Eye (tissue), 1 donor: ENCODE results near the gene B4GALT5.

Source experiments
- DNase-seq: peaks from one replicate; pipeline ENCODE4 v3.0.0-alpha.2; 2015

B4GALT5 gene

GRCh38 chr20:49599746-49600113 lies 113.9 kb downstream of the B4GALT5 start:
- DNase-seq: no peak

- no peak for DNase-seq
Observed at GRCh38 chr20:49597825-49598395, 115.8 kb downstream of the B4GALT5 start.

DNA sequence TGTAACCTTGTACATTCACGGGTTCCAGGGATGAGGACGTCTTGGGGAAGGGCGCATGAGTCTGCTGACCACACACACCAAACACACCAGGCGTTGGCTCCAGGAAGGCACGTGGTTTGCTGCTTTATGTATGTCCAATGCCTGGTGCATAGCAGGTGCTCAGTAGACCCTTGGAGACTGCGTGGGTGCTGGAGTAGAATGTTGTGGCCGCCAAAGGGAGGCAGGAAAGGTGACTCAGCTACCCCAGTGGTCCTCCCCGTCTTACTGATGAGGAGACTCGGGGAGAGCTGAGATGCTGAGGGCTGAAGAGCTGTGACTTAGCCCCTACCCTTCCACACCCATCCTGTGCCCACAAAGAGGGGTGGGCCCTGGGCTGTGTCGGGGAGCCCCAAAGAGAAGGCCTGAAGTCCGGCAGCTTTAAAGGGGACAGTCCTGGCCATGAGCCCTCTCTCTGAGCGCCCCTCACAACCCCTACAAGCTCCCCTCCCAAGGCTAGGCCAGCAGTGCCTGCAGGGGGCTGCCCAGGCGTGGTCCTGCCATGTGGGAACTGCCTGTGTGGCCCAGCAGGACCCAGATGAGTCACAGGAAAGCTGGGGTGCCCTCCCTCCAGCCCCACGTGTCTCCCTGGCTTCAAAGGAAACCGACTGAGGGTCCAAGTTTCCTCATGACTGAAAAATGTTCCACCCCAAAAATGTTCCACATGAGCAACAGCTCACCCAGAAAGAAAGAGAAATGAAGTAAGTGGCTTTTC lies 117.7 kb downstream of the B4GALT5 start:
- DNase-seq: no peak

DNA sequence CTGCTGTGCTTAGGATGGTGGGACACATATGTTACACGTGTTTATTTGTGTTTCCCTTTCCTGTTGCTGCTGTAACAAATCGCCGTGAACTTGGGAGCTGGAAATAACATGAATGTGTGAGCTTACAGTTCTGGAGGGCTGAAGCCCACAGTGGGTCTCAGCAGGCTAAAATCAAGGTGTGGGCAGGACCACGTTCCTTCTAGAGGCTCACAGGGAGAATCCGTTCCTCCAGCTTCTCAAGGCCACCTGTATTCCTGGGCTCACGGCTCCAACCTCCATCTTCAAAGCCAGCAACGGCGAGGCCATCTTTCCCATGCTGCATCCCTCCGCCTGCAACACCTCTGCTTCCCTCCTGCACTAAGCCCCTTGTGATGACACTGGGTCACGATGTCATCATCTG lies 118.3 kb downstream of the B4GALT5 start:
- no peak for DNase-seq

DNA sequence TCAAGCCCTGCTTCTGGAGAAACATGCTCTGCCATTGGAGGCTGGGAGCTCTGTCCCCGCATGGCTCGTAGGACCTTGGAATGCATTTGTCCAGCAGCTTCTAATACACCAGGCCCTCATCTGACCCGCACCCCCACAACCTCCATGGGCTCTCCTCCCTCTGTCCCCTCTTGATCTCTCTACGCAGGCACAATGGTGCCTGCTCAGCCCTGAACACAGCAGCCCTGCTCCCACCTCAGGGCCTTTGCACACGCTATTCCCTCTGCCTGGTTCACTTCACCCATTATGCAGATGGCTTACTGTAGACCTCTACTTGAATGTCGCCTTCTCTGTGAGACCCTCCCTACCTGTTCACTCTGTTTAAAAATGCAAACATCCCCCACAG lies 118.8 kb downstream of the B4GALT5 start:
- no peak for DNase-seq

GRCh38 chr20:49594143-49594930 lies 119.3 kb downstream of the B4GALT5 start:
- DNase-seq: peak; percentile 54

DNA sequence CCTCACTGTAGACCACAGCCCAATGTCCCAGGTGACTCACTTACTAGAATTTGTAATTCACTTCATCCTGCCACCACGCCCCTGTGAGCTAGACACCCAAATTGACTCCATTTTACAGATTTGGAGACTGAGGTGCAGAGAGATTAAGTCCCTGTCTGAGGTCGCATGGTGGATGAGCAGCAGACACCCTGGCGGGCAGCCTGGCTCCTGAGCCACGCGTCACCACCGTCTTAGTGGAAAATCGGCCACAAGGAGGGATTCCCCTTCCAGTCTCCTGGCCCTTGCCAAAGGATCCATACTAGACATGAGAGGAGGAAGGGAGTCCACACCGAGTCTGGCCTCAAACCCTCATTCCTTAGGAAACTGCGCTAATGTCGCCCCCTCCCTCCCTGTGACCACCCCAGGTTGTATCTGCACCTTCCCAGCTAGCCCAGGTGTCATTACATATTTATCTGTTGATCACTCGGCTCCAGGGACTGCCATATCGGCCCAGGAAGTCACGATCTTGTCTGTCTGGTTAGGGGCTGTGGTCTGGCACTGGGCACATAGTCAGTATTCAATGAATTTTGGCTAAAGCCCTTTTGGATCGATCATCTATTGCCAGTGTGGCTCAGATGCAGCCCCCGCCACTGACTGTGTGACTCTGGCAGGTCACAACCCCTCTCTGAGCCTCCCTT lies 120.1 kb downstream of the B4GALT5 start:
- DNase-seq: no peak

- no peak for DNase-seq
Observed at GRCh38 chr20:49592120-49592519, 121.6 kb downstream of the B4GALT5 start.

DNA sequence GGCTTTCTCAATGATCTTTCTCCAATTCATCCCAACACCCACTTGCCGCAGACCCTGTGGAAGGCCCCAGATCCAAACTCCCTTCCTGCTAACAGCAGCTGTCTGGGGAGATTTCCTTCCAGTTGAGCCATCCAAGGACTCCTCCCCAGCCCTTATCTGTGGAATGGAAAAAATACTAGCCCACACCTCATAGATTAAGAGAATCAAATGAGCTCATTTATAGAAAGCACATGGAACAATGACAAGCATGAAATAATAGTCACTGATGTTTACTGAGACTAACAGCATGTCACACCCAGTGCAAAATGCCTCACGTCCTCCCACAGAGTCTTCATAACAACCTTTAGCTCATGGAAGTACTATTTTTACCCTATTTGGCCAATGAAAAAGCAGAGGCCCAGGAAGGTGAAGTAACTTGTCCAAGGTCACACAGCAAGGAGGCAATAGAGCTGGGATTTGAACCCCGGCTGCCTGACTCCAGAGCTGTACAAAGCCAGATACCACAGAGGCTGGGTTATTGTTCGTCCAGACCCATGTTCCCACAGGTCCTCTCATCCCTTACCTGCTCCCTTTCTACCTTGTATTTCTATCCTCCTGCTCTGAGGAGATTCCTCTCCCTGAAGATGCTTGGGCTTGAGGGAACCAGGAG lies 122.3 kb downstream of the B4GALT5 start:
- DNase-seq: no peak

- DNase-seq: no peak
Observed at GRCh38 chr20:49590163-49591017, 123.3 kb downstream of the B4GALT5 start.

GRCh38 chr20:49589747-49590146 lies 123.9 kb downstream of the B4GALT5 start:
- no peak for DNase-seq

DNA sequence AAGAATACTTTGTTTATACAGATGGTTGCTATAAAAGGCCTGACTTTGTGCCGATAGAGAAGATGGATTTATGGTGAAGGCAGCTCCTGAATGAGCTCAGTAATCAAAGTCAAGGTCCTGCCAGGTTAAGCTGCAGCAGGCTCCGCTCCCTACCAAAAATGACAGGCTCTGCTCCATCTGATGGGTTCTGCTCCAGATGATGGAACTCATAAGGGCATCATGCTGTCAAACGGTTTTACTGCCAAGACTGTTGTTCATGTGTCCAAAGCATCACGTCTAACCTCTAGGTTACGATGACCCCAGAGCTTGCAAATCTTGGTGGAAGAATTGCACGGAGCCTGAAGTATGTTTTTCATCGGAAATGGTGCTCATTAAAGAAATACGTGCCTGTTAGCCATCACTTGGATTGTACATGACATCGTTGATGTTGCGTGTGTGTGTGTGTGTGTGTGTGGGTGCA lies 126.5 kb downstream of the B4GALT5 start:
- DNase-seq: peak; percentile 35

DNA sequence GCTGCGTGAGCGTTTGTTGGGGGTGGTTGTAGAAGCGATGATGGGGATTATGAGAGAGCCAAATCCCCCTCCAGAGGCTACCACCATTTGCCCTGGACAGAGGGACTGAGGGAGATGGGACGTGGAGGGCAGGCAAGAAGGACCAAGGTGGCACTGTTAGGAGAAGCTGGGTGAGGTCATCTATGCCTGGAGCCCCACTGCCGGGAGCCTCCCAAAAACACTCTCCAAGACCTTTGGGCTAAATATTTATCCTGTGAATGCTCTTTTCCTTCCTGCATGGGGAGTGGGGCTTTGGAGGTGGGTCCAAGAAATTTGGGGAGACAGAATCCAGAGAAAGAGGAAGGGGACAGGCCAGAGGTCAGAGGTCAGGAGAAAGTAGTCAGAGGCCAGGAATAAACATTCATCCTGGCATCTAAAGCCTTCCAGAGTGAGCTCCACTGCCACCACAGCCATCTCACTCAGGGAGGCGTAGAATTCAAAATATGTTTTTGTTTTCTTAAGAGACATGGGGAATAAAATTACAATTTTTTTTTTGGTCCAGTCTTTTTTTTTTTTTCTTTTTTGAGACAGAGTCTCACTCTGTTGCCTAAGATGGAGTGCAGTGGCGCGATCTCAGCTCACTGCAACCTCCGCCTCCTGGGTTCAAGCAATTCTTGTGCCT lies 128.0 kb downstream of the B4GALT5 start:
- DNase-seq: no peak

- no peak for DNase-seq
Observed at GRCh38 chr20:49584418-49585382, 129.0 kb downstream of the B4GALT5 start.

GRCh38 chr20:49583669-49584417 lies 129.8 kb downstream of the B4GALT5 start:
- DNase-seq: peak; percentile 46

DNA sequence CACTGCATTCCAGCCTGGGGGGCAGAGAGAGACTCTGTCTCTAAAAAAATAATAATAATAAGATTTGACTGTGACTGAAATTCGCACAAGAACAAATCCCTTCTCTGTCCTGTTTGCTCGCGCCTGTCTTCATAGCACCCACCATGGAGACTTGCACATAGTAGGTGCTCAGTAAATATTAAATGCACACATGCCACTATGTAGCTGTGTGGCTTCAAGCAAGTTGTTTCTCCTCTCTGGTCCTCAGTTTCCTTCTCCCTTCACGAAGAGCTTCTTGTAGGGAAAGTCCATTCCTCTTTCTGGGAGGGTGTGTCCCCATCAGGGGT lies 130.4 kb downstream of the B4GALT5 start:
- no peak for DNase-seq
